ENCODE measurements around the gene KMO. TPM values are rescaled to one million over a fixed set of nuclear protein-coding genes. Genes with fewer than 3 reads are reported as not detected.

The KMO gene
- total and polyA plus RNA-seq, 2 experiments from 2014 or later = 0.05 TPM; not detected in 1

DNA sequence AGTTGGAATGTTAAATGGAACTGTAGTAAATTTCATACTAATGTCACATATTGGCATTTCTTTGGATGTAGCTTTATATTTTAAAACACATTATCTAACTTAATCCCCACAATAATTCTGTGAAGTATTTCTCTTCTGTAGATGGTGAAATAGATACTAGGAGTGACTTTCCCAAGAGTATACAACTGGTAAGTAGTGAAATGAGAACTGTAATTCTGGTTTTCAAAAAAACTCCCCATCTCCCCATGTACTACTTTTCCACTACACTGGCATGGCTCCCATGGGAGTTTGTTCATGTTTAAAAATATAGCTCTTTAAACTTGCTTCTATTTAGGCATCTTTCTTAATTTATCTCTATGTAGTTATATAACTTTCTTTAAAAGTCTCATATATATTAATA, 97.8 kb downstream of the KMO start:
- no peak overlapping the region for H3K27ac Mint-ChIP-seq
- Histone ChIP-seq H3K79me2 (replicated peaks; ENCODE audit: insufficient read depth) (peaks cover 56% of the 10 kb centered on the region), H3K27ac (ENCODE audit: low read depth) (no peak overlapping the region), H3K4me1 (ENCODE audit: insufficient read depth) (peaks cover 31% of the 10 kb centered on the region), H3F3A (replicated peaks; ENCODE audit: low read depth) (no peaks in the 10 kb centered on the region), H3K4me2 (no peak overlapping the region), H3K9me2 (ENCODE audit: insufficient read depth) (no peaks in the 10 kb centered on the region), H3K36me3 (ENCODE audit: insufficient read depth) (peaks cover 4% of the 10 kb centered on the region; the same call in 1 of the 2 replicates), H3K27me3 (ENCODE audit: insufficient read depth) (no peaks in the 10 kb centered on the region), H4K20me1 (replicated peaks; ENCODE audit: insufficient read depth) (peaks cover 9% of the 10 kb centered on the region; the same call in 1 of the 2 replicates), H2AFZ (no peak overlapping the region), H3K4me3 (no peak overlapping the region)
- H3K4me1 Mint-ChIP-seq = peaks cover 38% of the 10 kb centered on the region
- no peaks in the 10 kb centered on the region for H3K9me3 Mint-ChIP-seq
- H3K36me3 Mint-ChIP-seq (ENCODE audit: low read depth) = peaks cover 22% of the 10 kb centered on the region; the same call in 2 of the 3 replicates
- H3K27me3 Mint-ChIP-seq (ENCODE audit: insufficient read depth, low read depth, poor library complexity) = no peaks in the 10 kb centered on the region
- ATAC-seq (no peak), DNase-seq (ENCODE audit: low spot score) (no peak)
- no peak overlapping the region for H3K4me3 Mint-ChIP-seq
- TF ChIP-seq NANOG (IDR thresholded peaks at IDR 0.05; ENCODE audit: borderline replicate concordance) (no peak), JUNB (IDR thresholded peaks at IDR 0.05; ENCODE audit: unreplicated experiment) (no peak), ETS1 (IDR thresholded peaks at IDR 0.05) (no peak), CREB1 (CRISPR knock-in tag; IDR thresholded peaks at IDR 0.05; ENCODE audit: low read depth) (no peak)

- Mint-ChIP-seq H3K9me3 (no peaks in the 10 kb centered on the region), H3K4me1 (peaks cover 38% of the 10 kb centered on the region), H3K4me3 (no peak overlapping the region), H3K27me3 (ENCODE audit: insufficient read depth, low read depth, poor library complexity) (no peaks in the 10 kb centered on the region), H3K36me3 (ENCODE audit: low read depth) (peaks cover 27% of the 10 kb centered on the region; the same call in 2 of the 3 replicates), H3K27ac (no peak overlapping the region)
- no peak overlapping the region for H3K27ac ChIP-seq (ENCODE audit: low read depth)
- no peak overlapping the region for H3K4me3 ChIP-seq
- H3F3A ChIP-seq (replicated peaks; ENCODE audit: low read depth) = no peaks in the 10 kb centered on the region
- ATAC-seq (no peak), DNase-seq (ENCODE audit: low spot score) (no peak)
- no peak overlapping the region for H3K4me2 ChIP-seq
- H3K36me3 ChIP-seq (ENCODE audit: insufficient read depth) = peaks cover 5% of the 10 kb centered on the region; the same call in 1 of the 2 replicates
- peaks cover 9% of the 10 kb centered on the region; the same call in 1 of the 2 replicates for H4K20me1 ChIP-seq (replicated peaks; ENCODE audit: insufficient read depth)
- peaks cover 60% of the 10 kb centered on the region for H3K79me2 ChIP-seq (replicated peaks; ENCODE audit: insufficient read depth)
- no peak overlapping the region for H2AFZ ChIP-seq
- no peaks in the 10 kb centered on the region for H3K27me3 ChIP-seq (ENCODE audit: insufficient read depth)
- H3K4me1 ChIP-seq (ENCODE audit: insufficient read depth) = peaks cover 31% of the 10 kb centered on the region
- H3K9me2 ChIP-seq (ENCODE audit: insufficient read depth) = no peaks in the 10 kb centered on the region
- TF ChIP-seq ZNF331 (CRISPR knock-in tag; IDR thresholded peaks at IDR 0.05; ENCODE audit: low read depth) (no peak), NANOG (IDR thresholded peaks at IDR 0.05; ENCODE audit: borderline replicate concordance) (no peak), EZH2phosphoT487 (IDR thresholded peaks at IDR 0.05; ENCODE audit: unreplicated experiment) (no peak), STAT1 (IDR thresholded peaks at IDR 0.05; ENCODE audit: unreplicated experiment) (no peak), ZNF114 (CRISPR knock-in tag; IDR thresholded peaks at IDR 0.05) (no peak), JUNB (IDR thresholded peaks at IDR 0.05; ENCODE audit: unreplicated experiment) (no peak), POLR2AphosphoS5 (IDR thresholded peaks at IDR 0.05; ENCODE audit: low read depth) (no peak)
- TF ChIP-seq, protein P1, sequence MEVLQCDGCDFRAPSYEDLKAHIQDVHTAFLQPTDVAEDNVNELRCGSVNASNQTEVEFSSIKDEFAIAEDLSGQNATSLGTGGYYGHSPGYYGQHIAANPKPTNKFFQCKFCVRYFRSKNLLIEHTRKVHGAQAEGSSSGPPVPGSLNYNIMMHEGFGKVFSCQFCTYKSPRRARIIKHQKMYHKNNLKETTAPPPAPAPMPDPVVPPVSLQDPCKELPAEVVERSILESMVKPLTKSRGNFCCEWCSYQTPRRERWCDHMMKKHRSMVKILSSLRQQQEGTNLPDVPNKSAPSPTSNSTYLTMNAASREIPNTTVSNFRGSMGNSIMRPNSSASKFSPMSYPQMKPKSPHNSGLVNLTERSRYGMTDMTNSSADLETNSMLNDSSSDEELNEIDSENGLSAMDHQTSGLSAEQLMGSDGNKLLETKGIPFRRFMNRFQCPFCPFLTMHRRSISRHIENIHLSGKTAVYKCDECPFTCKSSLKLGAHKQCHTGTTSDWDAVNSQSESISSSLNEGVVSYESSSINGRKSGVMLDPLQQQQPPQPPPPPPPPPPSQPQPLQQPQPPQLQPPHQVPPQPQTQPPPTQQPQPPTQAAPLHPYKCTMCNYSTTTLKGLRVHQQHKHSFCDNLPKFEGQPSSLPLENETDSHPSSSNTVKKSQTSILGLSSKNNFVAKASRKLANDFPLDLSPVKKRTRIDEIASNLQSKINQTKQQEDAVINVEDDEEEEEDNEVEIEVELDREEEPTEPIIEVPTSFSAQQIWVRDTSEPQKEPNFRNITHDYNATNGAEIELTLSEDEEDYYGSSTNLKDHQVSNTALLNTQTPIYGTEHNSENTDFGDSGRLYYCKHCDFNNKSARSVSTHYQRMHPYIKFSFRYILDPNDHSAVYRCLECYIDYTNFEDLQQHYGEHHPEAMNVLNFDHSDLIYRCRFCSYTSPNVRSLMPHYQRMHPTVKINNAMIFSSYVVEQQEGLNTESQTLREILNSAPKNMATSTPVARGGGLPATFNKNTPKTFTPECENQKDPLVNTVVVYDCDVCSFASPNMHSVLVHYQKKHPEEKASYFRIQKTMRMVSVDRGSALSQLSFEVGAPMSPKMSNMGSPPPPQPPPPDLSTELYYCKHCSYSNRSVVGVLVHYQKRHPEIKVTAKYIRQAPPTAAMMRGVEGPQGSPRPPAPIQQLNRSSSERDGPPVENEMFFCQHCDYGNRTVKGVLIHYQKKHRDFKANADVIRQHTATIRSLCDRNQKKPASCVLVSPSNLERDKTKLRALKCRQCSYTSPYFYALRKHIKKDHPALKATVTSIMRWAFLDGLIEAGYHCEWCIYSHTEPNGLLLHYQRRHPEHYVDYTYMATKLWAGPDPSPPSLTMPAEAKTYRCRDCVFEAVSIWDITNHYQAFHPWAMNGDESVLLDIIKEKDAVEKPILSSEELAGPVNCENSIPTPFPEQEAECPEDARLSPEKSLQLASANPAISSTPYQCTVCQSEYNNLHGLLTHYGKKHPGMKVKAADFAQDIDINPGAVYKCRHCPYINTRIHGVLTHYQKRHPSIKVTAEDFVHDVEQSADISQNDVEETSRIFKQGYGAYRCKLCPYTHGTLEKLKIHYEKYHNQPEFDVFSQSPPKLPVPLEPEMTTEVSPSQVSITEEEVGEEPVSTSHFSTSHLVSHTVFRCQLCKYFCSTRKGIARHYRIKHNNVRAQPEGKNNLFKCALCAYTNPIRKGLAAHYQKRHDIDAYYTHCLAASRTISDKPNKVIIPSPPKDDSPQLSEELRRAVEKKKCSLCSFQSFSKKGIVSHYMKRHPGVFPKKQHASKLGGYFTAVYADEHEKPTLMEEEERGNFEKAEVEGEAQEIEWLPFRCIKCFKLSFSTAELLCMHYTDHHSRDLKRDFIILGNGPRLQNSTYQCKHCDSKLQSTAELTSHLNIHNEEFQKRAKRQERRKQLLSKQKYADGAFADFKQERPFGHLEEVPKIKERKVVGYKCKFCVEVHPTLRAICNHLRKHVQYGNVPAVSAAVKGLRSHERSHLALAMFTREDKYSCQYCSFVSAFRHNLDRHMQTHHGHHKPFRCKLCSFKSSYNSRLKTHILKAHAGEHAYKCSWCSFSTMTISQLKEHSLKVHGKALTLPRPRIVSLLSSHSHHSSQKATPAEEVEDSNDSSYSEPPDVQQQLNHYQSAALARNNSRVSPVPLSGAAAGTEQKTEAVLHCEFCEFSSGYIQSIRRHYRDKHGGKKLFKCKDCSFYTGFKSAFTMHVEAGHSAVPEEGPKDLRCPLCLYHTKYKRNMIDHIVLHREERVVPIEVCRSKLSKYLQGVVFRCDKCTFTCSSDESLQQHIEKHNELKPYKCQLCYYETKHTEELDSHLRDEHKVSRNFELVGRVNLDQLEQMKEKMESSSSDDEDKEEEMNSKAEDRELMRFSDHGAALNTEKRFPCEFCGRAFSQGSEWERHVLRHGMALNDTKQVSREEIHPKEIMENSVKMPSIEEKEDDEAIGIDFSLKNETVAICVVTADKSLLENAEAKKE (CRISPR knock-in tag; IDR thresholded peaks at IDR 0.05) = no peak
- TF ChIP-seq, protein P2, sequence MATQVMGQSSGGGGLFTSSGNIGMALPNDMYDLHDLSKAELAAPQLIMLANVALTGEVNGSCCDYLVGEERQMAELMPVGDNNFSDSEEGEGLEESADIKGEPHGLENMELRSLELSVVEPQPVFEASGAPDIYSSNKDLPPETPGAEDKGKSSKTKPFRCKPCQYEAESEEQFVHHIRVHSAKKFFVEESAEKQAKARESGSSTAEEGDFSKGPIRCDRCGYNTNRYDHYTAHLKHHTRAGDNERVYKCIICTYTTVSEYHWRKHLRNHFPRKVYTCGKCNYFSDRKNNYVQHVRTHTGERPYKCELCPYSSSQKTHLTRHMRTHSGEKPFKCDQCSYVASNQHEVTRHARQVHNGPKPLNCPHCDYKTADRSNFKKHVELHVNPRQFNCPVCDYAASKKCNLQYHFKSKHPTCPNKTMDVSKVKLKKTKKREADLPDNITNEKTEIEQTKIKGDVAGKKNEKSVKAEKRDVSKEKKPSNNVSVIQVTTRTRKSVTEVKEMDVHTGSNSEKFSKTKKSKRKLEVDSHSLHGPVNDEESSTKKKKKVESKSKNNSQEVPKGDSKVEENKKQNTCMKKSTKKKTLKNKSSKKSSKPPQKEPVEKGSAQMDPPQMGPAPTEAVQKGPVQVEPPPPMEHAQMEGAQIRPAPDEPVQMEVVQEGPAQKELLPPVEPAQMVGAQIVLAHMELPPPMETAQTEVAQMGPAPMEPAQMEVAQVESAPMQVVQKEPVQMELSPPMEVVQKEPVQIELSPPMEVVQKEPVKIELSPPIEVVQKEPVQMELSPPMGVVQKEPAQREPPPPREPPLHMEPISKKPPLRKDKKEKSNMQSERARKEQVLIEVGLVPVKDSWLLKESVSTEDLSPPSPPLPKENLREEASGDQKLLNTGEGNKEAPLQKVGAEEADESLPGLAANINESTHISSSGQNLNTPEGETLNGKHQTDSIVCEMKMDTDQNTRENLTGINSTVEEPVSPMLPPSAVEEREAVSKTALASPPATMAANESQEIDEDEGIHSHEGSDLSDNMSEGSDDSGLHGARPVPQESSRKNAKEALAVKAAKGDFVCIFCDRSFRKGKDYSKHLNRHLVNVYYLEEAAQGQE (IDR thresholded peaks at IDR 0.05; ENCODE audit: unreplicated experiment) = no peak
Observed at GRCh38 chr1:241630476-241630875, 98.3 kb downstream of the KMO start.

All from GM23338 (cell line).